Measurements from ENCODE around the gene INPP4A.

The INPP4A gene

DNA sequence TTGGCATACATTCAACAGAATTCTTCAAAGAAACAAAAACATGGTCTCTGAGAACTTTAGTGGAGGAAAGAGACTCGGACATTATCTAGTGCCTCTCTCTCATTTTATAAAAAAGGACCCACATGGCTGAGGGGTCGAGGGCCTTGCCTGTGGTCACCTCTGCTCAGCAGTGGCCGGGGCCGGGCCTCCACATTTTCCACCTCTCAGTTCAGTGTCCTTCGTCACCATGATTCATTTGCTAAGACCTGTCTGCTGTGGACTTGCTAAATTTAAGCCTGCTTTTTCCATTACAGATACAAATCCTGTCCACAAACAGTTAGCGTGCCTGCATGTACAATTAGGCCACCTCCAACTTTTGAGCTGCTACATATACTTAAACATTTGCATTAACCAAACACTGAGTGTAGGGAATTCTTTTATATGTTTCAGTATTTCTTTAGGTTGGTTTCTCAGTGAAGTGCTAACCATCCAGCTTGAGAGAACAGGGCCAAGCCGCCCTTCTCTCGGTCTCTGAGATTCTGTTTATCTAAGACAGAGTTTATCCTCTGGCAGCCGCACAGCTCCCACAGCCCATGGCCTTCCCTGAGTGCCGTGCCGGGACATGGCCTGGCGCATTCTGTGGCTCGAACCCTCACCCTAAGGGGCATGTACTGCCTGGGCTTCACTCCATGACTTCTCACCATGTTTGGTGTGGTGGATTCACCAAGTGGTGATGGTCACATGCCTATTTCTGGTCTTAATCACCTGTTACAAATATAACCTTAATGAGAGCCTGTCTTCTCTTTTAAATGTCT lies 117.4 kb downstream of the INPP4A start:
- DNase-seq (ENCODE audit: low read depth, low spot score), result no peak

DNA sequence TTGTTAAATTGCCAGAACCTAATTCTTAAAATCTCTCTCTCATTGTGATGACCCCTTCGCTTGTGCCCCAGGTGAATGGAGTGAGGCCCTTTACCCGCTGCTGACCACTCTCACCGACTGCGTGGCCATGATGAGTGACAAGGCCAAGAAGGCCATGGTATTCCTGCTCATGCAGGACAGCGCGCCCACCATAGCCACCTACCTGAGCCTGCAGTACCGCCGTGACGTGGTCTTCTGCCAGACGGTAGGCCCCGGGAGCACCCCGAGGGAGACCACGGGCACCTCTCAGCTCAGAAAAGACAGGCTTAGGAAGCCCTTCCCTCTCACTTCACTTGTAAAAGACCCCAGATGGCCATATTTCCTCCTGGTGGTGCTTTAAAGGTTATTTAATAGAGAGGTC lies 118.7 kb downstream of the INPP4A start:
- no peak for DNase-seq (ENCODE audit: low read depth, low spot score)

DNA sequence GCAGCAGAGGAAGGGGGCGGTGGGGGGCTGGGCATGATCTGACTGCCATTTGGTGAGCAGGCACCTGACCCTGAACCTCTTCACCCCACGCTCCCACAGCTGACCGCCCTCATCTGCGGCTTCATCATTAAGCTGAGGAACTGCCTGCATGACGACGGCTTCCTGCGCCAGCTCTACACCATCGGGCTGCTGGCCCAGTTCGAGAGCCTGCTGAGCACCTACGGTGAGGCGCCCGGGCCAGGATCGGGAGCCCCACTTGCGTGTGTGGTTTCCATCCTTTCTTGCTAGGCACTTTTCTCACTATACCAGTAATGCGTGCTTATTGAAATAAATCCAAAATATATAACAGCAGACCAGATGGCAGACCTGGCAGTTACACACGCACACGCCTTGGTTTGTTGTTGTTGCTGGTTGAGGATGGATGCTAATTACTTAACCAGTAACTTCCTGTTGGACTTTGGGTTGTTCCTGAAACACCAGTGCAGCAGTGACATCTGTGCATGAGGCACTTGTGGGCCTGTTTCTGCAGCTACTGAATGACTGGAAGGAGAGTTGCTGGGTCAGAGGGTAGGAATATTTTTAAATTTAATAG lies 120.0 kb downstream of the INPP4A start:
- DNase-seq (ENCODE audit: low read depth, low spot score), result no peak

DNA sequence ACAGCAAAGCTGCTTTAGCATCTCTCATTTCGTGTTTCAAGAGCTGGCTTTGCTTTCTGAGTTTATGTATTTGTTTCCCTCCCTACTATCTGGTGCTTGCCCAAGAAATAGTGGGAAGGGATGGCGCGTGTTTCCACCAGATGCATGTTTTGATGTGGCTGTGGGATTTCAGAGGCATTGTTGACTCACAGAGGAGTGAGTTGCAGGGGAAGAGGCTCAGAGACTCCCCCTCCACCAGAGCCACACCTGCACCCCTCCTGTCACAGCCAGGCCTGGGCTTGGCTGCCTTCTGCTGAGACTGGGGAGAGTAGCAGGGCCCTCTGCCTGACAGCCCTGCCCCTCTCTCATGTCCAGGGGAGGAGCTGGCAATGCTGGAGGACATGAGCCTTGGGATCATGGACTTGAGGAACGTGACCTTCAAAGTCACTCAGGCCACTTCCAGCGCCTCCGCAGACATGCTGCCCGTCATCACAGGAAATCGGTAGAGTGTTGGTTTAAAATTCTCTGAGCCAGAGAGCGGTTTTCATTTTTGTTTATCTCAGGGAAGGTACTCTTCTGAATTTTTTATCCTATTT lies 120.7 kb downstream of the INPP4A start:
- DNase-seq (ENCODE audit: low read depth, low spot score), result no peak

DNA sequence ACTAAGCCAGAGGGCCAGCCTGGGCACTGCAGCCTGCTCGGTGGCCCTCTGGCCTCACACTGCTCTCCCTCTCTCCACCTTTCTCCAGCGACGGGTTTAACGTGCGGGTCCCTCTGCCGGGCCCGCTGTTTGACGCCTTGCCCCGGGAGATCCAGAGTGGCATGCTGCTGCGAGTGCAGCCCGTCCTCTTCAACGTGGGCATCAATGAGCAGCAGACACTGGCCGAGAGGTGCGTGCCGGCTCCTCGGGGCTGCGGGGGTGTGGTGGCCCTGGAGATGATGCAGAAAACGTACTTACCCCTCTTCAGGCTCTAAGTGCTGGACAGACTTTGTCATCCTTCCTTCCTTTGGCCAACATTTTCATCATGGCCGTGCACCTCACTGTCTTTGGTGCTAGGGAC lies 121.3 kb downstream of the INPP4A start:
- DNase-seq (ENCODE audit: low read depth, low spot score), result no peak

DNA sequence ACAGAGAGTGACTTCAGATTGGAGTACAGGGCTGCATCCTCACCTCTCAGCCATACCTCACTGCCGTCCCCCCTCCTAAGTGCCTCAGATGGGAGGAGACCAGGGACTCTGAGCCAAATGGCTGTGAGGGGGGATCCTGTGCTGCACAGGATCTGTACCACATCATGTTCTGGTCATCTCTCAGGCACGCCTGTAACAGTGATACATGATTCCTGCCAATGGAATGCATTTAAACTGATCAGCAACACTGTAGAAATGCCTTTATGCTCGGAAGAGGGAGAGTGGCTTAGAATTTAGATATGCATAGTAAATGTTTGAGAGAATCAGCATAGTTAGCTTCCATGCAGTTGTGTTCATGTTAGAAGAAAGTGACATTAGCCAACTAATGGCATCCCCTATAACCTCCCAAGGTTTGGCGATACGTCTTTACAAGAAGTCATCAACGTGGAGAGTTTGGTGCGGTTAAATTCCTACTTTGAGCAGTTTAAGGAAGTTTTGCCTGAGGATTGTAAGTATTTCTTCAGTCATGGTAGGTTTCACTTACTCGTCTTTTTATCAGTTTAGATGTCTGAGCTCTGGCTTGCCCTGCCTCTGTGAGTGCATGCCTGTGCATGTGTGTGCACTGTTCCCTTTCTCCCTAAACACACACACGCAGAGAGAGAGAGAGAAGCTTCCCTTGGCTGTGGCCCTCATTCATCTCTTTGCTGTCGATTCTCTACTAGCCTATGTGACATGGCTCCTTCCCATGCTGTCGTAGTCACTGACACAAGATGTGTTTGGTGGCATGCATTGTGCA lies 123.7 kb downstream of the INPP4A start:
- DNase-seq (ENCODE audit: low read depth, low spot score), result no peak

DNA sequence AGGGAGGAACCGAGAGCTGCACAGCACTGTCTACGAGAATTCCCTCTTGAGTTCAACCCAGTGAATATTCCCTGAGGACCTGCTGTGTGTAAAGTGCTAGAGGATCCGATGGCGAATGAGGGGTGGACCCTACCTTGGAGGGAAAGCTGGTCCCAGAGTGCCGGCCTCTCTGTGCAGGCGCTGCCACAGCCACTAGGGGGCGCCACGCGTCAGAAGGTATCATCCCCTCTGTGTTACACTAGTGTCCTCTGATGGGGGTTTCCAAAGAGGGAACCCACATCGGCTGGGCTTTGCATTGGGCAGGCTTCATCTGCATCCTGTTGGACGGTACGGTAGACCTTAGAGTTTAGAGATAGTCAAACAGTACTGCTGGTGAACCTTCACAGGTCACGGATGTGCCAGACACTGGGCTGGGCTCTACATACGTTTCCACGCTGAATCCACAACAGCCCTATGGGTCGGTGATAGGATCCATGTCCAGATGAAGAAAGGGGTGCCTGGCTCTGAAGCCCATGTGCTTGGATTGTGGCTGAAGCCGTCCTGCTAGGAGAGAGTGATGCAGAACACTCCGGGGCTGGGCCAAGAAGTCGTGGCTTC lies 124.6 kb downstream of the INPP4A start:
- peak; percentile 68 for DNase-seq (ENCODE audit: low read depth, low spot score)

DNA sequence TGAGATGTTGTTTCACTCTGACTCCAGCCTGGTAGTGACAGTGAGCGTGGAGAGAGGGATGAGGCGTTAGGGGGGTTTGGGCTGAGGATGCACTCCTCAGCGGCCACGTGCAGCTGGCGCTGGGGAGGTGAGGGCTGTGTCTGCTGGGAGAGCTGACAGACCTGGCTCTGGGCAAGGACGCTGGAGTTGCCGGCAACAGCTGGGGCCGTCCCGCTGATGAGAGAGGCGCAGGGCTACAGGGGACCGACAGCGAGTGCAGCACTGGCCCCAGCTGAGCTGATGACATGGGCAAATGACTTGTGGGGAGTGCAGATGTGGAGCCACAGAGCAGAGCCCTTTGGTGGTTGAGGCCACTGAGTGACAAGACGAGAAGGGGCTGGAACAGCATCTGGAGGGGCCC lies 125.3 kb downstream of the INPP4A start:
- DNase-seq (ENCODE audit: low read depth, low spot score), result no peak

DNA sequence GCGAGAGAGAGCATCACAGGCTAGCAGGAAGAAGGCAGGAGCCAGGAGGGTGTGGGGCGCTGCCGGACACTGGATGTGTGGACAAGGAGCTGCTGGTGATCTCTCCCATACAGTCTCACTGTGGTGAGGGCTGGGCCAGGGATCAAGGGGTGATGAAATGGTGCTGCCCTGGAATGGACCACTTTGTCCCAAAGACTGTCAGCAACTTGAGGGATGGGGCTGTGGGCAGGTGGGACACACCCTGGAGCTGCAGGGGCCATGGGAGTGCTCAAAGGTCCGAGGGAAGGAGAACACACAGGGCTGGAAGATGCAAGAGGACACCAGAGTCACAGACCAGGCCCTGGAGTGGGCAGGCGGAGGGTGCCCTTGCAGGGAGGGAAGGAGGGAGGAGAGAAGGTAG lies 125.7 kb downstream of the INPP4A start:
- DNase-seq (ENCODE audit: low read depth, low spot score), result no peak

DNA sequence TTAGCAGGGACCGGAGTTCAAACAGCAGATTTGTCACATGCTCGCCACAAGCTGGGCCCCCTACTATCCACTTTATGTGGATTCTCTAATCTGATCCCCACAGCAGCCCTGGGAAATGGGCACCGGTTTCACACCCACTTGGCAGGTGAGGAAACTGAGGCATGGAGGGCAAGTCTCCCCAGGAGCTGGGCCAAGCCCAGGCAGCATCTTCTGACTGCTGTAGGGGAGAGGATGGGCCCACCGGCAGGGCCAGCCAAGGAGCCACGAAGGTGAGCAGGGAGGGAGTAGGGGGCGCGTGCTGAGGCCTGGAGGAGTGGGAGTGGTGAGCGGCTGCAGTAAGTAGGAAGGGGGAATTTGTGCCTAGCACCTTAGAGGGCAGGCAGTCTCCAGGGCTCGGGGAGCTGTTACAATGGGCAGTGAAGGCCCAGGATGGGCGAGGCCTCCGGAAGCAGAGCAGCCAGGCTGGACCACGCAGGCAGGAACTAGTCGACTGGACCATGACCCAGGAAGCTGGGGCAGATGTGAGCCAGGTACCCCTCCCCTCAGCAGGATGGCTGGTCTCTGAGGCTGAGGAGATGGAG lies 126.6 kb downstream of the INPP4A start:
- no peak for DNase-seq (ENCODE audit: low read depth, low spot score)

DNA sequence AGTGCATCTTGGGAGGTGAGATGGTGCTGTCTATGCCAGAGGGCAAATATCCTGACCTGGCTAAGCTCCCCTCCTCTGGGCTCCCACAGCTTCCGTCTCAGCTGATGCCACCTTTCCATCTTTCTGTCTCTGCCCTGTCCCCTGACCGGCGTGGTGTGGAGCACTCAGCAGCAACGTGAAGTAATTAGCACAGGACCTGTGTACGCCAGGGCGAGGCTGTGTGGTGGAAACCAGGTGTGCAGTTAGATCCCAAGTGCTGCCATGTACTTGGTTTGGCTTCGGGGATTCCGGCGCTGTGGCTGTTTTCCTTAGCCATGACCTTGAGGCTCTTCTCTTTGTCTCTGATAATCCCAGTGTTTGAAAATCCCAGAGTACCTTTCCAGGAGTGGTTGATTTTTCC lies 127.1 kb downstream of the INPP4A start:
- DNase-seq (ENCODE audit: low read depth, low spot score), result no peak

DNA sequence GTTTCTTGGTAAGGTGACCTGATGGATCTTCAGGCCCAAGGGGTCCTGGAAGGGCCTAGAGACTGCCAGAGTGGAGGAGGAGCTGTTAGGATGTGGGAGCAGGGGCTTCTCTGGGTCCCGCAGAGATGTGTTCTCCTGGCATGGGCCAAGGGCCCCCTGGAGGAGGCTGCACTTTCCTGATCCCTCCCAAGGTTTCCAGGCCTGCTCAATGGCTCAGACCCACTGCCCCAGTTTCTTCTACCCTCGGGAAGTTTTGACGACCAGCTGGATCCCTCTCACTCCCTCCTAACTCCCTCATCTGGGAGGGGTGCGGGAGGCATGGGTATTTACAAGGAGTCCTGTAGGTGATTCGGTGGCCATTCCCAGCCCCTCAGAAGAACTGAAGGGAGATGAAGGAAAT lies 127.6 kb downstream of the INPP4A start:
- no peak for DNase-seq (ENCODE audit: low read depth, low spot score)

DNA sequence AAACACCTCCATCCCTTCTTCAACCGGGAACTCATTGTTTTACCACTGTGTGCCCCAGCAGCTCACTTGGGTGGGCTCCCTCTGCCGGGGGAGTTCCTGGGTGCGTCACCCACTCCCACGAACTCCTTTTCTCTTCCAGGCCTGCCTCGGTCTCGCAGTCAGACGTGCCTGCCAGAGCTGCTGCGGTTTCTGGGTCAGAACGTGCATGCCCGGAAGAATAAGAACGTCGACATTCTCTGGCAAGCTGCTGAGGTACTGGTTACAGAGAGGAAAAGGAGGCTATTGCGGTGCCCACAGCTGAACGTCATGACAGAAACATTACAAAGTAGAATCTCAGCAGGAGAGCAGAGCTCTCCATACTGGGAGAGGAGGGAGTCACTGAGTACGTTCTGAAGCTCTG lies 128.0 kb downstream of the INPP4A start:
- DNase-seq (ENCODE audit: low read depth, low spot score), result no peak

DNA sequence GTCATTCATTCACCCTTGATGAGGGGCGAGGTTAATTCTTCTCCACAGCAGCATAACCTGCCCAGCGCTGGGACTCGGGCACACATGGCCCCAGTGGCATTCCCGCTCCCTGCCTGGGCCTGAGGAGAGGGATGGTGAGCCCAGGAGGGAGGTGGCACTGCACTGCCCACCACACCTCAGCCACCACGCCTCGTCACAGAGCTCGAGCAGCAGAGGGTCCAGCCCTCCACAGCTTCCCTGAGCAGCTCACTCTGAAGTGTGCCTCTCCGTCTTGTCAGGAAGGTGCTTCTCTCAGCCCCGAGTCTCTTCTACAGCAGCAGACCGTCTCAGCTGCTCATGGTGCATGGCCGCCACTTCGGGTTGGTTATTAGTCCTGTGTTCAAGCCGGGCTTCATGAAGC lies 128.8 kb downstream of the INPP4A start:
- no peak for DNase-seq (ENCODE audit: low read depth, low spot score)

DNA sequence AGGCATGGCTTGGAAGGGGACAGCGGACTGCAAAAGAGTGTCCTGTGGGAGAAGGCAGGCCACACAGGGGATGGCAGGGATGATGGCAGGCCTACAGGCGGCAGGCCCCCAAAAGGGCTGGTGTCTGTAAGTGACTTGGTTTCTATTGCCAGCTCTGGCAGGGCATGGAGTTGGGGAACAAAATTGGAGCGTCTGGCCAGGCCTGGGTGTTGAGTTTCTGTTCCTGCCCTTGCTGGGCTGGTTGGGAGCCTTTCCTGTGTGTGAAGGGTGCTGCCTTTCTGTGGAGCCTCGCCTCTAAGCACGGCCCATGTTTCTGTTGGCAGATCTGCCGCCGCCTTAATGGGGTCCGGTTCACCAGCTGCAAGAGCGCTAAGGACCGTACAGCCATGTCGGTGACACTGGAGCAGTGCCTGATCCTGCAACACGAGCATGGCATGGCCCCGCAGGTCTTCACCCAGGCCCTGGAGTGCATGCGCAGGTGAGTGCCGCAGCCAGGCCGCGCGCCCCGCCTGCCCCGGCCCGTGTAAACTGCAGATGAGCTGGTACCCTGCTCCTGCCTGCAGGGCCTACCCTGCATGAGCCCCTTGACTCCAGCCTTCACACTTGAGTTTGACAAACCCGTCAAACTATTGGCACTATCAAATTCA lies 132.1 kb downstream of the INPP4A start:
- DNase-seq (ENCODE audit: low read depth, low spot score), result no peak

DNA sequence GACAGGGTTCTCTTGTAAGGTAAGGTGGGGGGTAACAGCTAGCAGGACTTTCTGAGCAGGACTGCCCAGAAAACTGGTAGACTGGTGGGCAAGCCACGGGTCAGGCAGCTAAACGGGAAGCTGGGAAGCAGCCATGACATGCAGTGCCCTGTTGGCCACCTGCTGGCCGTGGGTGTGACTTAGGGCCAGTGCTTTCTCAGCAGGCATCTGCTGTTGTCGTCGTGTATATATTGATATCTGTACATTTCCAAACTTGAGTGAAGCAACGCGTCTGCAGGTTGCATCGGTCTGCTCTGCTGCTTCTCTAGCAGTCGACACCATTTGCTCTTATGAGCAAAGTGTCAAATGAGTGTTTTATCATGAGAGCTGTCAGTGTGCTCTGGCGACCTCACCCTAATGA lies 132.7 kb downstream of the INPP4A start:
- no peak for DNase-seq (ENCODE audit: low read depth, low spot score)

DNA sequence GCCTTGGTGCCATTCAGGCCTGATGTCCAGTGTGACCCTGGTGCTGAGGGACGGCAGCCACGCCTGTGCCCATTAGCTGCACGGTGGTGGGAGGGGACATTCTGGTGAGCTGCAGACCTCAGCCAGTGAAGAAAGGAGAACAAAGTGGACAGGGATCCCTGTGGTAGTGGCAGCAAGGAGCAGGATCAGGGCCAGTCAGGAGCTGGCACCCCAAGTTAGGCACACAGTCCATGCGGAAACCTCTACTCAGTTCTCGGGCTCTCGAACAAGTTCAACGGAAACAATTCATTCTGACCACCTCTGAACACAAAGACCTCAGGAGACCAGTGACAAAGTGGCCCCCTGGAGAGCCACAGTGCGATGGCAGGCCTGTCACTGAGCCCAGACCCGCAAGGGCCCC lies 133.6 kb downstream of the INPP4A start:
- DNase-seq (ENCODE audit: low read depth, low spot score), result no peak

DNA sequence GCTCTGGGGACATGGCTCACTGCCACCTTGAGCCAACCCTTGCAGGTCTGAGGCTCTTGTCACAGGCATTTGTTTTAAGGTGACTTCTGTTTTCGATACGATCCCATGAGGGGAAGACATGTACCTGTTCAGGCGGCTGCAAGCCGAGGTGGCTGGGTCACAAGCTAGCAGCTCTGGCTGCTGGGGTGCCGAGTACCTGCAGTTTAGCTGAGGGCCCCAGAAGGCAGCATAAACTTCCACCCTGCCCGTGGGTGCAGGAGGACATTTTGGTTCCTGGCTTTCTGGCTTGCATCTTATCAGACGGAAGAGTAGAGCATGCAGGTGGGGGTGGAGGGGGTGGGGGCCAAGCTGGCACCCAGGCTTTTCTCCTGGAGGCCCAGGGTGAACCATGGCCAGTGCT lies 135.3 kb downstream of the INPP4A start:
- no peak for DNase-seq (ENCODE audit: low read depth, low spot score)

DNA sequence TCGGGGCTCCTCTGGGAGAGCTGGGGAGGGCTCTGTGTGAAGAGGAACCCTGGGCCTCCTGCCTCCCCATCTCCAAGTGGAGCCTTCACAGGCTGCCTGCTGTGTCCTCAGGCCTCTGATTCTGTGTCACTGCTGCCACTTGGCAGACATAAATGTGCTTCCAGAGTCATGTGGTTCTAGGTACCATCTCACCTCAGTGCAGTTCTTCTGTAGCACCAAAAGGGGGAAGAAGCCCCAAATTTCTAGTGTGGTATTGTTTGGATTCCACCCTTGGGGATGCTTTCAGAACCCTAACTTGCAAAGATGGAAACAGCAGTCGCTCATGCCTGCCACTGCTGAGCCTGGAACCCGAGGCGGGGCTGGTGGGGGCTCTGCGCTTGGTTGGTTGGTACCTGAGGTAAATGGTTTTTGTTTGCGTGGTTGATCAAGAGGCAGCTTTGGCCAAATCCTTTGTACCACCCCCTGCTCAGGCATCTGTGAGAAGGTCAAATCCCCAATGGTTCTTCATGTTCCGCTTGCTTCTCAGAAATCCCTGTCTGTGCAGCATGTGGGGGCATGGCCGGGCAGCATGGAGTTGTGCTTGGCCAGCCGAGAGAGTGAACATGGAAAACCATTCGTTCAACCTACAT lies 136.1 kb downstream of the INPP4A start:
- DNase-seq (ENCODE audit: low read depth, low spot score), result no peak

DNA sequence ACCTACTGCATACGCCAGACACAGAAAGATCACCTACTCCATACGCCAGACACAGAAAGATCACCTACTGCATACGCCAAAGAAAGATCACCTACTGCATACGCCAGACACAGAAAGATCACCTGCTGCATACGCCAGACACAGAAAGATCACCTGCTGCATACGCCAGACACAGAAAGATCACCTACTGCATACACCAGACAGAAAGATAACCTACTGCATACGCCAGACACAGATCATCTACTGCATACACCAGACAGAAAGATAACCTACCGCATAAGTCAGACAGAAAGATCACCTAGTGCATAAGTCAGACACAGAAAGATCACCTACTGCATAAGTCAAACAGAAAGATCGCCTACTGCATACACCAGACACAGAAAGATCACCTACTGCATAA lies 137.9 kb downstream of the INPP4A start:
- no peak for DNase-seq (ENCODE audit: low read depth, low spot score)

DNA sequence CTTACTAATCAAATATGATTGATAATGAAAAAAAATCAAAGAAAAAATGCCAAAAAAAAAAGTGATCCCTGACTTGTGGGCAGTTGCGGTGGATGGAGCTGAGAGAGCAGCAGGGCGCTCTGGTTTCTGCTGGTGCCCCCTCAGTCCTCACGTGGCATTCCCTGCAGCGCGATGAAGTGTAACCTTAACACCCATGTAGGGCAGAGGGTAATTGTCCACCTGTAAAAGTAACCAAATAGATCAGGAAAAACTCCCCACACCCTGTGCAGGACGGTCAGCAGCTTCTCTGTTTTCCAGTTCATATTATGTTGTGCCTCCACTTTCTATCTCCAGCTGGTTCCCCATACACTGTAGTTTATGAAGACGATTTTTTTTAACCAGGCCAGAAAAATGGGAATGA lies 138.6 kb downstream of the INPP4A start:
- no peak for DNase-seq (ENCODE audit: low read depth, low spot score)
